ENCODE measurements around the gene URI1. TPM values are rescaled to one million over a fixed set of nuclear protein-coding genes. Genes with fewer than 3 reads are reported as not detected.

The URI1 gene
- total and polyA plus RNA-seq, 2 of the 8 experiments (the other 6 are each of a cell fraction or from before 2014, with no cell fraction given) = 27.7 to 64.3 TPM

- H3K79me1 ChIP-seq (ENCODE audit: low read depth, low read length) = no peaks in the 10 kb centered on the region
- no peak overlapping the region for H3K14ac ChIP-seq (ENCODE audit: insufficient read length)
- no peaks in the 10 kb centered on the region for H3K36me3 ChIP-seq (ENCODE audit: control insufficient read depth in 2 of 4, insufficient read depth in 4 of 4, low read length in 3 of 4)
- DNase-seq (ENCODE audit: low read depth in 1 of 2, low spot score in 2 of 2) (no peak), FAIRE-seq (no peak)
- H2BK15ac ChIP-seq (ENCODE audit: low read length) = no peak overlapping the region
- H4K91ac ChIP-seq (replicated peaks; ENCODE audit: insufficient read length, low read length) = no peak overlapping the region
- no peak overlapping the region for H3K4me2 ChIP-seq (ENCODE audit: insufficient read depth in 1 of 2, low read depth in 2 of 2, low read length in 2 of 2)
- H3K27ac ChIP-seq (ENCODE audit: low read depth, low read length) = no peak overlapping the region
- no peak overlapping the region for H3K9ac ChIP-seq (replicated peaks in 1 of 4; ENCODE audit: extremely low read depth in 1 of 4, low read depth in 3 of 4, low read length in 3 of 4)
- no peak overlapping the region for H3K56ac ChIP-seq (replicated peaks; ENCODE audit: insufficient read length, low read depth, low read length)
- ChIA-PET POLR2A (ENCODE audit: partially characterized antibody) (no interaction called here), CTCF (ENCODE audit: partially characterized antibody) (interaction anchor here (0.6 to 0.7 kb wide), 2 partner anchors 582 to 656 kb away, joined by 3 read pairs; no protein-coding TSS in a partner anchor)
- no peak overlapping the region for H3K23ac ChIP-seq (ENCODE audit: insufficient read length)
- no peak overlapping the region for H2BK120ac ChIP-seq (replicated peaks; ENCODE audit: low read depth, low read length)
- no peak overlapping the region for H2BK5ac ChIP-seq (ENCODE audit: low read depth, low read length)
- no peaks in the 10 kb centered on the region for H3K27me3 ChIP-seq (replicated peaks in 1 of 4; ENCODE audit: control insufficient read depth in 3 of 4, extremely low read depth in 1 of 4, insufficient read depth in 3 of 4, low read length in 3 of 4)
- H2AFZ ChIP-seq (ENCODE audit: low read length) = no peak overlapping the region
- no peak overlapping the region for H4K5ac ChIP-seq (ENCODE audit: insufficient read length, low read depth, low read length)
- no peak overlapping the region for H3K18ac ChIP-seq (ENCODE audit: extremely low read depth, low read length)
- H3K79me2 ChIP-seq (ENCODE audit: control insufficient read depth in 1 of 2, insufficient read depth in 2 of 2, low read length in 2 of 2) = no peaks in the 10 kb centered on the region
- no peak overlapping the region for H4K8ac ChIP-seq (ENCODE audit: extremely low read depth, insufficient read depth, low read length)
- no peak overlapping the region for H2BK12ac ChIP-seq (ENCODE audit: low read depth, low read length)
- no peaks in the 10 kb centered on the region for H4K20me1 ChIP-seq (replicated peaks in 1 of 2; ENCODE audit: control insufficient read depth in 1 of 2, insufficient read depth in 2 of 2, low read length in 2 of 2)
- H3K9me3 ChIP-seq (ENCODE audit: insufficient read depth in 2 of 2, low read depth in 1 of 2, low read length in 1 of 2) = peaks cover 0 to 3% of the 10 kb centered on the region in 2 experiments; a peak in 2 of 4 replicates
- no peaks in the 10 kb centered on the region for H3K23me2 ChIP-seq (ENCODE audit: low read depth, low read length)
- no peak overlapping the region for H2BK20ac ChIP-seq (ENCODE audit: low read length)
- no peak overlapping the region for H3K4ac ChIP-seq (replicated peaks; ENCODE audit: insufficient read length, low read depth, low read length)
- H3K4me1 ChIP-seq (replicated peaks in 1 of 4; ENCODE audit: control insufficient read depth in 3 of 4, insufficient read depth in 4 of 4, low read length in 3 of 4) = peaks cover 0 to 2% (median 1%) of the 10 kb centered on the region in 4 experiments; a peak in 2 of 7 replicates
- no peak overlapping the region for H3K4me3 ChIP-seq (ENCODE audit: extremely low read depth in 1 of 4, insufficient read depth in 2 of 4, low read depth in 3 of 4, low read length in 4 of 4)
- 86% methylated on average over 2 of the region's 2 CpGs; no CpG with 5 or more reads in 1 of the 2 experiments for WGBS, 2 experiments (ENCODE audit: extremely low coverage in 1 of 2, insufficient coverage in 1 of 2, insufficient read length in 1 of 2, insufficient replicate concordance in 2 of 2, low coverage in 1 of 2, low lambda C conversion rate in 2 of 2, missing lambda C conversion rate in 1 of 2)
- no peak for TF ChIP-seq SIX5 (IDR thresholded peaks at IDR 0.05; ENCODE audit: low read depth, low read length)
- TF ChIP-seq BCL11A (IDR thresholded peaks at IDR 0.05; ENCODE audit: low read depth in 2 of 2, low read length in 2 of 2) = no peak
- no peak overlapping the region for H2AK5ac ChIP-seq (ENCODE audit: low read depth, low read length)
These were observed 38.0 kb upstream of the URI1 start for GRCh38 chr19:29904017-29904416.

Data from H1 (cell line).